DMS114 treated with DMSO at 0.1 percent for 48 hours (cell line): Measurements from ENCODE around the gene ENKUR.
A peak's percentile ranks its signal among the peaks of the same experiment; 100 is the strongest.
"Not testable (repeated sequence)": the region's sequence is repeated elsewhere in the genome, so short reads cannot be mapped to it uniquely, and the experiment has no call there.

Experiments used
- DNase-seq: peaks from one replicate; lab custom pipeline; 2025; ENCODE audit not compliant: unreplicated experiment; lab: John Stamatoyannopoulos, UW

Gene ENKUR

DNA sequence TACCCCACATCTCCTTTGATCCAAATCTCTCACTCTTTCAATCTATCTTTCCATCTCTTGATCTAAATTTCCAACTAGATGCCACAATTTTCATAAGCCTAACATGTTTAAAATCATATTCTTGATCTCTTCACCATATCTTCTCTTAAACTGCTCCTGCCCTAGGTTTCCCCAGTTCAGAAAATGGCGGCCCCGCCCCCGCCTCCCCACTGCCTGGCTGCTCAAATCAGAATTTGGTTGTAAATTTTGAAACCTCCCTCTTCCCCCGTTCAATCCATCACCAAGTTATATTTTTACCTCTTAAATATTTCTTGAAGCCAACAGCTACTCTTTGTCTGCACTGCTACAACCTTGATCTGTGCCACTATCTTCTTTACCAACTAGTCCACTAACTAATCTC is 36.3 kb downstream of the ENKUR start:
- DNase-seq: no peak

DNA sequence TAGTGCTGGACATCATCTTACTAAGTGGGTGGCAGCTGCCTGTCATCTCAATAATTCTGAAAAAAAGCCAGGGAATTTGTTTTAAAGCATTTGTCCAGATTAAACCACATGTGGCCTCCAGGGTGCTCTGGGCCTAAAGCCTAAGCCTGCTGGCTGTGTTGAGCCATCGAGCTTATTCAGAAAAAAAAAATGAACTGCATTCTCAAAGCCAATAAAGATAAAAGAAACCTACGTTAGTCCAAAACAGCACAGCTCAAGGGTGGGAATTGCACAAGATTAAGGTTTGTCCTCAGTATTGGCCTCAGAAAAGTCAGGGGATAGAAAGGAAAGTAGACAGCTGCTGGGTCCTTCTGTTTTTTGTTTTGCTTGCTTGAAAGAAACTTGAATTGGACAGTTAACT is 41.0 kb downstream of the ENKUR start:
- DNase-seq: no peak

DNA sequence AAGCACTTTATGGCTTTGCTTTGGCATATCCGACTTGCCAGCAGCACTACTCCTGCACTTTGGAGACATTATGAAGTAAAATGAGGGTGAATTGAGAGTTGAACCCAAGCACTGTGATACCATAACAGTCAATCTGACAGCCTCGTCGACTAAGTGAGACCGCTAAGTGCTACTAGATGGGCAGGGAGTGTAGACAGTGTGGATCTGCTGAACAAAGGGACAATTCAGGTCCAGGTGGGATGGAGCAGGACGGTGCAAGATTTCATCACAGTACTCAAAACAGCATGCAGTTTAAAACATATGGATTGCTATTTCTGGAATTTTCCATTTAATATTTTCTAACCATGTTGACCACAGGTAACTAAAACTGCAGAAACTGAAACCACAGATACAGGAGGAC is 42.8 kb downstream of the ENKUR start:
- no peak for DNase-seq

DNA sequence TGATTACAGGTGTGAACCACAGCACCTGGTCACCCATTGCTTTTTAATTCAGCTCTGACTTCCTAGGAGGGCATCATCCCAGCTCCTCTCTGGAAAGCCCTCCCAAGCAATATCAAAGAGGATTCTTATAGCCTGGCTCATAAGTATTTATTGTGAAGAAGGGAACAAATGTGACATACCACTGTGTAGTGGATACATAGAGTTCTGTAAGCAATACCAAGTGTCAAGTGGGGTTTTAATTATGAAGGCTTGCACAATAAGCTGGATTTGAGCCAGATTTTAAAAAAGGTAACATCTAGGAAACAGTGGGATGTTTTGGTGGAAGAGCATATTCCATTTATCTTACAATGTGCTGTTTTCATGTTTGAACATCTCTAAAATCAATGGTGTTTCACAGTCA is 44.6 kb downstream of the ENKUR start:
- no peak for DNase-seq

DNA sequence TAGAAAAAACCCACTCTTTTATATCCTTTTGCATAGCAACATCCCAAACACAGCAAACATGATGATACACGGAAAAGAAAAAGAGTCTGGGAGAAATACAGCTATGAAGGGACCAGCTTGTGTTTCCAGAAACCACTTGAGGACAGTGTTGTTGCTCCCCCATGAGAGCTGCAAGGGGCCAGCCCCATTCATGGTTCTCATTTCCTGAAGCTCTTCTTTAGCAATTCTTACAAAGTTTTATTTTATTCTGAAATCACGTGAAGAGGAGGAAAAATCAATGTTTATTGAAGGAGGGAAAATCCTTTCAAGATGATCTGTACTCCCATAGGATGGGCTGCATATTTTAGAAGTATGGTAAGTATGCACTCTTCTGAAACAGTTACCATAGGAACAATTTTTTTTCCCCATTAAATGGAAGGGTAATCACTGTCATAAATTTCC is 46.1 kb downstream of the ENKUR start:
- no peak for DNase-seq

DNA sequence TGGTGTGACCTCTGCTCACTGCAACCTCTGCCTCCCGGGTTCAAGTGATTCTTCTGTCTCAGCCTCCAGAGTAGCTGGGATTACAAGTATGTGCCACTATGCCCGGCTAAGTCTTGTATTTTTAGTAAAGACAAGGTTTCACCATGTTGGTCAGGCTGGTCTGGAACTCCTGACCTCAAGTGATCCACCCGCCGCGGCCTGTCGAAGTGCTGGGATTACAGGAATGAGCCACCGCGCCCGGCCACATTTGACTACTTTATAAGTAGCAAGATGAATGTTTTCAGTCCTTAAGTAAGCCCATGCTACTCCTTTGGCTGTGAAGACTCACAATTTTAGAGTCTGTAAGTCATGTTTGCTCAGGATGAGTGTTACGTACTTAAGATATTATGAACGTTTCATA is 47.0 kb downstream of the ENKUR start:
- DNase-seq: not testable (repeated sequence)

DNA sequence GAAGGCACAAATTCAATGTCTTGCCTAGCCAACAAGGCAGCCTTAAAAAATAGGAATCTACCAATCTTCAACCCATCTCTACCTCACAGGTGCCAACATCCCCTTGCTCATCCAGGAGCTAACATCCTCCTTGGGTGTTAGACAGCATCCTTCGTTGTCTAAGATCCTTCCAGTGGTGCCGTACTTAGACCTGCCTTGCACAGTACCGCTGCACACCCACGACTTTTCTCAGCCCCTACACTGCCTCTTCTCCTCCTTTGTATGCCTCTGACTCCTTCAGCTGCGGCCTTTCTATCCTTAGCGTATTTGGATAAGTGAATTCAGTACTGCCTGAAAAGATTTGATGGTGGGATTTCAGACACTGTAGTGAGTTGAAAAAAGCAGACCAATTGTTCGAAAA is 47.6 kb downstream of the ENKUR start:
- DNase-seq: no peak

DNA sequence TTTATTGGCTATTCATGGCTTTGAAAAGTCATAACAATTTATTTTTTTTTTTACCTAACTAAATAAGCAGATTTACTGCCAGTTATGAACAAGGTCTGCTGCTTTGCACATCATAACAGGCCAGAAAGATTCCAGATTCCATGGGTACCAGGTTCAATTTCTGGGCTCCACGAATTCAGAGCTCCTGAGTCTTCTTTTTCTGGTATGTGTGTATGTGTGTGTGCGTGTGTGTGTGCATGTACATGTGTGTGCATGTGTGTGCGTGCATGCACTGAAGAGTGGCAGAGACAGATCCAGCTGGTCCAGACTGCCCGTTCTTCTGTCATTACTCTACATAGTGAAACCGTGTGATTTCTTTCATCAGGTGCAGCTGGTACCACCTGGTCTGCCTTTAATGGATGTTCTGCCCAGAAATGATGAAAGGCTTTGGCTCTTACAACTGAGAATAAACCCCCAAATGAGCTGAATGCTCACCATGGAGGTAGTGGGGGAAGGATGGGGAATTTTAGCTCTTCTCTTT is 48.9 kb downstream of the ENKUR start:
- DNase-seq: no peak

DNA sequence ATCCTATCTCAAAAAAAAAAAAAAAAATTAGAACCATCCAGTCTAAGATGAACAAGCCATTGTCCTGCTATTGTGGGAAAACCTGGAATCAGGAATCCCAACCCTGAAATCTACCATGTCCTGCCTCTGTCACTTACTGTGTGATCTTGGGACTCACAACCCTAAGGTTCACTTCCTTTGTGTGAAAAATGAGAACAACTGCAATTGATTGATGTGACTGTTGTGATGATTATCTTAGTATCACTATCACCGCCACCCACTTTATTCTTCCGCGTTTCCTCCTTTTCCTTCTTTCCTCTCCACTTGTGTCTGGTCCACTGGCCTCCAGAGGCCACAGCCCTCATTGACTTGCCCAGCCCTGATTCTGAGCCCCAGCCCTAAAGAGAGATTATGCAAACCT is 50.9 kb downstream of the ENKUR start:
- DNase-seq: no peak

DNA sequence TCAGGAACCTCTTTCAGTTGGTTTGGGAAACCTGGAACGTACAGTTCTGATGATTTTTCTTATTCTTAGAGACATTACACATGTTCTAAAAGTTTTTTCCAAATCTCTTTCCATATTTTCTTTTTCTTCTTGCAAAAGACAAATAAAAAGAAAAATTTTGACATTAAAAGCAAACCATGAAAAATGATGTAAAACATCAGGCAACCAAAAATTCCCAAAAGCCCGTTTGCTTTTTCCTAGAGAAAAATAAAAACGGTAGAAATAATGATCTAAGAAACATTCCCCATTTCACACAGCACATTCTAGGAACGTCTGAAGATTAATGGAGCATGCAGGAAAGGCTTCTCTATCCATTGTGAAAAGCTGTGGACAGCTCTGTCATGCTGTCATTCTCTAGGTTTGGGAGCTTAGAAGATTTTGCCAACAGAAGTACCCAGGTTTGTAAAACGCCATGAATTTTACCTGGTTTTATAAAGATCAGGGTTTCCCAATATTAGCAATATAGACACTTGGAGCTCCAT is 52.4 kb downstream of the ENKUR start:
- DNase-seq: no peak

DNA sequence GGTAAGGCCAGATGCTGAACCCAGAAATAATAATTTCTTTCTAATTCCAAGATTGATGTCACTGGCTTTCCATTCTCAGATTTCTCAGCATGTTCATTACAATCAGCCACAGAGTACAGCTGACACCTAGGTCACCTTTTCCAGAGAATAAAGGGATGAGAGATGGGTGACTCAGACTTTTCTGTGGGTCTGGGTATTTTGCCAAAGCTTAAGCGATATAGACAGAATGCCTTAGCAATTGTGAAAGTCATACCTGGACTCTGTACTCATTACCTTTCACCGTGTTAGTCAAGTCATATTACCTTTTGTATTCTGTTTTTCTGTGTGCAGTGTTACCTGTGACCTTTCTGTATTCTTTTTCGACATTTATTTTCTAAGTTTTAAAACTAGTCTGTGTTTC is 53.0 kb downstream of the ENKUR start:
- no peak for DNase-seq

DNA sequence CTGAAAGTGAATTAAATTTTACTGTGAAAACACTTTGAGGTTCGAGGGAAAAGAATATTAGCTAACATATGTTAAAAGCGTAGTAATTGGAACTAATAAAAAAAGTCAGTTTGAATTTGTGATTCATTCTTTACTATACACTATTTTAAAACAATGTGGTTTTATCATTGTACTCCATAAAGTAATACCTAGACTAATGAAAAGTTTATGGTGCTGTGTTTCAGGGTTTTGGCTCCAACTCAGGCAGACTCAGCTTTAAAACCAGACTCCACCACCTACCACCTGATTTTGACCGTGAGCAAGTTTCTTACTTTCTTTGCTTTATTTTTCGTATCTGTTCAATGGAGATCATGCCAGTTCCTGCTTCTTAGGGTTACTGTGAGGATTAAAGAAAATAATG is 54.4 kb downstream of the ENKUR start:
- no peak for DNase-seq

DNA sequence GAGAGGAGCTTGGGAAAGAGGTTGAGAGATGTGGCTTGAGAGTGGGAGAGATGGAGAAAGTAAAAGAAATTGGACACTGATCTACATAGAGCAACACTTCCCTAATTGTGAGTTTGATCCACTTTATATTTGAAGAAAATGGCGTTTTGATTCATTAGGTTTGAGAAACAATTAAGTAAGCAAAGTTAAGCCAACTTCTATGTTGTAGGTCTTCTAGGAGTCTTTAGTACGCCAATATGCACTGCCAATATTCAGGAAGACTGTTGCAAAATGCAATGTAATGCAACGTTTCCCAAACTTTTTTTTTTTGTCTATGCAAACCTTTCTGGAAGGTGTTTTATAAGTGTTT is 56.6 kb downstream of the ENKUR start:
- no peak for DNase-seq

DNA sequence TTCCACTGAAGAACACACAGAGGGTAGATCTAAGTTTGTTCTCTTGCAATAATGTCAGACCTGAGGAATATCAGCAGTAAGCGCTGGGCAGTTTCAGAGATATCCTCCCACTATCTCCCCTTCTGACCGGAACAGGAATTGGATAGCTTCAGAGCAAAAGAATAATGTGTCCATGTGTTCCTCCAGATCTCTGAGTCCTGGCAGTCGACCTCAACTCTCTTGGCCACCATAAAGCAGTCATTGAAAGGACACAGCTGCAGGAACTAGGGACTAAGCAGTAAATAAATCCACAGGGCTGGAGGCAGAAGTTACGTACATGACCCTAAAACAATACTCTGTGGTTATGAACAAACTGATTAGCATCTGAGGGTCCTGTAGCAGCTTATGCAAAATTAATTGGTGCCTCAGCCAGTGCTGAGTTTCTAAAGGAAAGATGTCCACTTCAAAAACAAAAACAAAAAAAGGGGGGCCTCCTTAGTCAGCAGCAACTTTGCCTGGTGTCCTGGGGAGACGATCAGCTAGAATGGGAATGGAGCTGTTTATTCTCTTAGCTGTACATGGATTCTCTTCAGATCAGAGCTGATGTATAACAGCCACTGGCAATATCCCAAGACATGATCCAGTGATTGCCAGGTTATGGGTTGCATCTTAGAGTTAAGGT is 57.1 kb downstream of the ENKUR start:
- no peak for DNase-seq

DNA sequence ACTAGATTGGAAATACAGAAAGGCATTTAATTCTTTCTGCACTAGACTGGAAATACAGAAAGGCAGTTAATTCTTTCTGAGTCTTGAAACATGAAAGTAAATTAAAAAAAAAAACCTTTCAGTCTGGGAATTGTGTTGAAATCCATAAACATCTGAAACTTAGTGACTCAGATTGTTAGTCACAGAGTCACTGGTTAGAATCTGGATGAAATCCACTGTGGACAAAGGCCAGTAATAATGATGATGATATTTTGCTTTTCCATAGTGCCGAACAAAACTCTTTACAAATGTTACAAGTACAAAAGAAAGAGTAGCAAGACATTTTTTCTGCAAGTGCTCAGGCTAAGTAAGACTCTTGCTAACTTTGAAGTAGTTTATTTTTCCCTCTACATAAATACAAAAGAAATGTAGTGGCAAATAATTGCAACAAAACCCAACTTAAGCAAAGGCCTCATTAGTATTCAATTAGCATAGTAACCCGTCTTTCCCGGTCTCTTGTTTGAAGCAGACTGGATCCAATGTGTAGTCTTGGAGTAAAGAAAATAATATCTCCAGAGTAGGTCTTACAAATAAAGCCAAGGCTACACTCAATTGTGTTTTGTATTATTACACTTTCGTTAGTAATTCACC is 57.8 kb downstream of the ENKUR start:
- no peak for DNase-seq

DNA sequence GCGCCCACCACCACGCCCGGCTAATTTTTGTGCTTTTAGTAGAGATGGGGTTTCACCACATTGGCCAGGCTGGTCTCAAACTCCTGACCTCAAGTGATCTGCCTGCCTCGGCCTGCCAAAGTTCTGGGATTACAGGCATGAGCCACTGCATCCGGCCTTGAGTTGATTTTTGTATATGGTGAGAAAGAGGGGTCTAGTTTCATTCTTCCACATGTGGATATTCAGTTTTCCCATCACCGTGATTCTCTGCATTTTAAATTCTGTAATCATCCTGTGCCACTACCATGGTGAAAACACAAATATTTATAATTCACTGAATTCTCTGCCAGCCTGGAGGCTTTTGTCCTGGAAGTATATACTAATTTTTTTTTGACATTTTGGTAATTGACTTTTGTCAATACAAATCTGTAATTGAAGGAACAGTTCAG is 58.3 kb downstream of the ENKUR start:
- not testable (repeated sequence) for DNase-seq

DNA sequence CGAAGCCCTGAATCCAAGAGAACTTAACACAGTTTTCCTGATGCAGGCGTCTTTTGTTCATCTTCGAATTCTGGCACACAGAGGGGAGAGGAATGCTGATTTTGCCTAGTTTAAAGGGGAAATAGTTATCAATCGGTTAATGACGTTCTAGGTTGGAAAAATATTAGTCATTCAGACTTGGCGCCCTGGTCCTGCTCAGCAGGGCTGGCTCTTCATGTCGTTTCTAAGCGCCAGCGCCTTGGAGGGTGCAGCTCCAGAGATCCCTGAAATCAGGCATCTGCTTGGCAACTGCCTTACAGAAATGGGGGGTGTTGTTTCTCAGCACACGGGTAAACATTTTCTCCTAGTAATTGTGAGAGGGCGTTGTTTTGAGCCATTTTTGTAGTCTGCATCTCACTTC is 62.3 kb downstream of the ENKUR start:
- no peak for DNase-seq

DNA sequence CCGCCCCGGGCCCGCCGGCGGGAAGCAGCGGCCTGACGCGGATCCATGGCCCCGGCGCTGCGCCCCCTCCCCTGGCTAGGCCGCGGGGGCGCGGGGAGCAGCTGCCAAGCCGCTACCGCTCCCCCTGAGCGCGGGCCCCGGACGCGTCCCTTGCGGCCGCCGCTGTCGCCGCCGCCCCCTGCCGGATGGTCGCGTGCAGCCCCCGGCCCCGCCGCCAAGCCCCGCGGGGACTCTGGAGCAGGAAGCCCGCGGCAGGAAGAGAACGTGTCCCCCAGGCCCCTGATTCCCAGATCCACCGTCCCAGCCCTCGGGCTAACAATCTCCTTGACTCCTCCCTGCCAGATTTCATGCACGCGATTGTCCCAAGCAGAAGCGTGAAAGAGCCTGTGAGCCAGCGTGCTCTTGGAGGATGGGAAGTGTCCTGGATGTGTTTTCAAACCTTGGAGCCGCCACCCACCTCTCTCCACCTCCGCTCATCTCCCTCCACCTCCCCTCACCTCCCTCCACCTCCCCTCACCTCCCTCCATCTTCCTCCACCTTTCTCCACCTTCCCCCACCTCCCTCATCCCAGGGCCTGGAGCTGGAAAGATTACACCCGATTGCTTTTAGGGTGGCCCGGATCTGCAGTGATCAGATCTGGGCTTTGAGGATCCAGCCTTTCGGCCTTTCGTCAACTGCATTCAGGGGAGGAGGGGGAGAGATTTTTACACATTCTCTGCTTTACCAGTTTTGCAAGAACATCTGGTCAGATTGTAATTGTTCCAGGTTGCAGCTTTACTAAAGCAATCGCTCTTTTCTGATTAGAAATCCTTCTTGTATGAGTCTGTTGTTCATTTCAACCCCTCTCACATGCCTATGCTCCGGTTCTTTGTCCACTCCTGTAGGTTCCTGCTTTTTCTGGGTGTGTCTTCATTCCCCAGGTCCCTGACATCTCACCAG is 63.0 kb downstream of the ENKUR start:
- peak; percentile 52 for DNase-seq

DNA sequence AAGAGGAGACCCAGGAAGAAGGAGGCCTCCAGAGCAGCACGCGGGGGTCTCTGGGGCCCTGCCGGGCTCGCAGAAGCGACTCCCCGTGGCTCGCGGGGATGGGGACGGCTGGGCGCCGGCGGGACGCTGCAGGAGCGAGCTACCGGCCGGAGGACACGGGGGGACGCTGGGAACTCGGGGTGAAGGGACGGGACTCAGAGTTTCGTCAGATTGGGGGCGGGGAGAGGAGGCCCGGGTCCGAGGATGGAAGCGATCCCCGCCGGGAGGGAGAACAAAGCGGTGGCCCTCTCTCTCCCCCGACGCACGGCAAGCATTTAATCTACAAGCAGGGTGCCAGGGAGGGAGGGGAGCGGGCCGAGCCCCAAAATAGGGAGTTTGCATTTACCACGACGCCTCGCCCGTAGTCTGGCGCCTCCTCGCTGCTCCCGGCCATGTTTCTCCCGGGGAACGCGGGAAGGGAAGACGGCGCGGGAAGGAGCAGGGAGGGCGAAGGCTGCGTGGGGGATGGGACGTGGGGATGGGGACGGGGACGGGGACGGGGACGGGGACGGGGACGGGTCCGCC is 63.7 kb downstream of the ENKUR start, which contains the start of gene PRTFDC1:
PRTFDC1 (minus strand) TSS at position 464 of the 564 bp plus-strand sequence; CDS start at position 433, 31 bp downstream.
- DNase-seq: peak; percentile 13

DNA sequence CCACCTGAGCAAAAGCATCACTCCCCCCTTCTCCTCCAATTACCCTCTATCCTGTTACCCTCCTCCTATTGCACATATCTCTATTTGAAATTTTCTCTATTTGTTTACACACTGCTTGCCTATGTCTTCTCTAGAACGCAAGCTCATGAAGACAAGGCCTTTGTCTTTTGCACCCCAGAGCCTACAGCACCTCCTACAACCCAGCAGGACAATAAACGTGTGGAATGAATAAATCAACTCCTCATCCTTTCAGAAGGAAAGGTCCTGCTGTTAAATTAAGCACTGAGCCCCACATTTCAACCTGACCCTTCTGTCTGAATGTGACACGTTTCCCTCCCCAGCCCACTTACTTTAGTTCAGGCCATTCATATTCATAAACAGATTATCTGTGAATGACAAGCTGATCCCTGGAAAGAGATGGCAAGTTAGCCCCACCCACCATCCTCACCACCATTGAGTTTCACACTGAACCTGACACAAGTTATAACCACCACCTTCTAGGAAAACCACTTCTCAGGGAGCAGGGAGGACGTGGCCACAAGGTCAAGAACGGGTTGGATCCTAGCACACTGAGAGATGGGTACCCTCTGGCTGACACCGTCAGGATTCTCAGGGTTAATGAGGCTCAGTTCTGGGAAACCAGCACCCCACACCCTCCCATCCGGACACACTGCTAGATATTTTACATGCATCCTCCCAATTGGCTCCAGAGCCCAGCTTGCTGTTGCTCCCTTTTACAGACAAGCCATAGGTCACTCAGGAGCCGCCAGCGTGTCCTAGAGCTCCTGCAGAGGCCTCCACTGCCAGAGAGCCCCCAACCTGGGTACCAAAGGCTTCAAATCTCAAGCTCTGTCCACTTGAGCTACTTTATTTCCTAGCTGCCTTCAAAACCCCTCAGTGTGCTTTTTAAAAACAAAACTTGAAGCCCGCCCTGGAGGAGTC is 64.5 kb downstream of the ENKUR start:
- DNase-seq: peak; percentile 53
